Activated T-cell treated with anti-CD3 and anti-CD28 coated beads, Interleukin-2, amount 50 U/mL, for 1 hour (primary cell): ENCODE measurements around the gene CTXN1.
"Not testable (repeated sequence)": the region's sequence is repeated elsewhere in the genome, so short reads cannot be mapped to it uniquely, and the experiment has no call there.

Experiments
- DNase-seq: peaks from one replicate; pipeline ENCODE4 v3.0.0-alpha.2; 2020

Gene CTXN1

GRCh38 chr19:7944177-7944761 is 18.3 kb upstream of the CTXN1 start:
- peak; percentile 86 for DNase-seq

GRCh38 chr19:7943444-7944176 is 17.7 kb upstream of the CTXN1 start, which contains the start of gene TIMM44:
TSS of gene TIMM44 (minus strand) at chr19:7943666. CDS start at chr19:7943651, 15 bp downstream.
- DNase-seq = peak; percentile 97

- no peak for DNase-seq
Observed at GRCh38 chr19:7942981-7943443, 17.1 kb upstream of the CTXN1 start.

GRCh38 chr19:7941895-7942596 is 16.1 kb upstream of the CTXN1 start:
- DNase-seq = no peak

- DNase-seq = no peak
Observed at GRCh38 chr19:7940841-7941240, 14.9 kb upstream of the CTXN1 start.

GRCh38 chr19:7934766-7935165 is 8.8 kb upstream of the CTXN1 start:
- DNase-seq = no peak

- no peak for DNase-seq
Observed at GRCh38 chr19:7933828-7934725, 8.1 kb upstream of the CTXN1 start.

GRCh38 chr19:7933411-7933810 is 7.5 kb upstream of the CTXN1 start:
- no peak for DNase-seq

GRCh38 chr19:7932930-7933300 is 7.0 kb upstream of the CTXN1 start:
- no peak for DNase-seq

- no peak for DNase-seq
Observed at GRCh38 chr19:7932276-7932929, 6.5 kb upstream of the CTXN1 start.

GRCh38 chr19:7931221-7932061 is 5.5 kb upstream of the CTXN1 start:
- DNase-seq = no peak

GRCh38 chr19:7930765-7931164 is 4.8 kb upstream of the CTXN1 start:
- DNase-seq = no peak

- DNase-seq = not testable (repeated sequence)
Observed at GRCh38 chr19:7930030-7930429, 4.1 kb upstream of the CTXN1 start.

- peak; percentile 82 for DNase-seq
Observed at GRCh38 chr19:7928741-7929701, 3.1 kb upstream of the CTXN1 start.

GRCh38 chr19:7928334-7928706 is 2.4 kb upstream of the CTXN1 start:
- DNase-seq = no peak

- DNase-seq = no peak
Observed at GRCh38 chr19:7927605-7928333, 1.8 kb upstream of the CTXN1 start.

- no peak for DNase-seq
Observed at GRCh38 chr19:7926727-7927604, 1.0 kb upstream of the CTXN1 start.

GRCh38 chr19:7925171-7925851 is 624 bp downstream of the CTXN1 start:
- DNase-seq = peak; percentile 81
